Measurements from ENCODE around the gene B3GNT8. TPM values are rescaled to one million over a fixed set of nuclear protein-coding genes. Genes with fewer than 3 reads are reported as not detected.
"Not testable (repeated sequence)": the region's sequence is repeated elsewhere in the genome, so short reads cannot be mapped to it uniquely, and the experiment has no call there.

B3GNT8 gene
- total RNA-seq, 1 donor from 2014 or later: not detected

DNA sequence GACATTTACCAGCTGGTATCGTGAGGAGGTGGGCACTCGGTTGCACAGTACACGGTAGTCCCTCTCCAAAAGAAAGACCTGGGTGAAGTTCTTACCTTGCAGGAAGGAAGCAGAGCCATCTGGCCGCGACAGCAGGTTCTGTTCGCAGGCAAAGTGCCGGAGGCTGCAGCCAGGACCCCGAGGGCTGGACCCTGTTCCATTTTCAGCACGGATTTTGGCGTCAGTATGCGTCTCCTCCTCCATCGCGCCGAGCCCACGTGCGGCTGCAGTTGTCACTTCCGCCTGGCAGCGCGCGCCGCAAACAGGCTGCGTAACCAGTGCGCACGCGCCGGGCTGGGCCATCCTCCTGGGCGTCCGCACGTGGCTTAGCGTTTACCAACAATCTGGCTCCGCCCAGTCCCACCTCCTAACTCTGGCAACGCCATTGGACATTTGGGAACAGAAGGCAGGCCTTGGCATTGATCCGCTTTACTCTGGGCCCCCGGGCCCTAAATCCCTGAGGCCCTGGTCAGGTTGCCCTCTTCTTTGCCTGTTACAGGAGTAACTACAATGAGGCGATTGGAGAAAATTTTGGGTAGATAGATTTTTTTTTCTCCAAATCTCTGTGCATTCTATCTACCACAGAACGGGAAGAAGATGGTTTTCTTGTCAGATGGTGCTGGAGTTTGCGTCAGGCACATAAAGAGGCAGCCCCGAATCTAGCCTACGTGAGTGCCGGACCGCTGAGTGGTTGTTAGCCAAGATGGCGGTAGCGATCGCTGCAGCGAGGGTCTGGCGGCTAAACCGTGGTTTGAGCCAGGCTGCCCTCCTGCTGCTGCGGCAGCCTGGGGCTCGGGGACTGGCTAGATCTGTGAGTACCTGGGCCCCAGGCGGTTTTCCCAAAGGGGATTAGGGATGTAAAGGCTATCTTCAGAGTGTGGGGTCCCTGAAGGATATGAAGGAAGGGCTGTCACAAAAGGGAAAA lies 29.8 kb downstream of the B3GNT8 start, which contains the start of the genes BCKDHA and EXOSC5:
Gene BCKDHA, plus strand, starts transcription at position 733 of the 964 bp plus-strand sequence. Its CDS starts 10 bp downstream, at position 743.
Gene EXOSC5, minus strand, starts transcription at position 274 of the 964 bp plus-strand sequence. Its CDS starts 31 bp downstream, at position 243.
- DNase-seq (ENCODE audit: low read depth): peak; percentile 100

DNA sequence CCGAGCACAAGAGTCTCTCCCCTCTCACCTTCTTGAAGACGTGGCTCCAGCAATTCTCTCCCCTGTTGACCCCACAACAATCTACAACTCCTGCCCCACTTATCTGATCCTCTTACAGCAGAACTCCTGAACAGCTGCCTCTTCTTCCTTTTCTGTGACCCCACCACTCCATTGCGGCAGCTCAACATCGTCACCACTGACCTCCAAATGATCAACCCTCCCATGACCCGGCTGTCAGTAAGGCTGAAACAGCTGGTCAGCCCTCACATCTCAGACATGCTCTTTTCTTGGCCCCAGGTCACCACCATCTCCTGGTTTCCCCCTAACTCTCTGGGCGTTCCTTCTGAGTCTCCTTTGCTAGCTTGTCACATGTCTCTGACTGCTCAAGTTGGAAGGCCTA lies 31.8 kb downstream of the B3GNT8 start:
- DNase-seq (ENCODE audit: low read depth): no peak

GRCh38 chr19:41392775-41393174 lies 34.4 kb downstream of the B3GNT8 start:
- peak; percentile 23 for DNase-seq (ENCODE audit: low read depth)

GRCh38 chr19:41391618-41392017 lies 35.6 kb downstream of the B3GNT8 start:
- no peak for DNase-seq (ENCODE audit: low read depth)

GRCh38 chr19:41386442-41386841 lies 40.7 kb downstream of the B3GNT8 start:
- no peak for DNase-seq (ENCODE audit: low read depth)

GRCh38 chr19:41384351-41384750 lies 42.8 kb downstream of the B3GNT8 start:
- no peak for DNase-seq (ENCODE audit: low read depth)

- DNase-seq (ENCODE audit: low read depth): not testable (repeated sequence)
Measured at GRCh38 chr19:41381536-41381935, 45.6 kb downstream of the B3GNT8 start.

DNA sequence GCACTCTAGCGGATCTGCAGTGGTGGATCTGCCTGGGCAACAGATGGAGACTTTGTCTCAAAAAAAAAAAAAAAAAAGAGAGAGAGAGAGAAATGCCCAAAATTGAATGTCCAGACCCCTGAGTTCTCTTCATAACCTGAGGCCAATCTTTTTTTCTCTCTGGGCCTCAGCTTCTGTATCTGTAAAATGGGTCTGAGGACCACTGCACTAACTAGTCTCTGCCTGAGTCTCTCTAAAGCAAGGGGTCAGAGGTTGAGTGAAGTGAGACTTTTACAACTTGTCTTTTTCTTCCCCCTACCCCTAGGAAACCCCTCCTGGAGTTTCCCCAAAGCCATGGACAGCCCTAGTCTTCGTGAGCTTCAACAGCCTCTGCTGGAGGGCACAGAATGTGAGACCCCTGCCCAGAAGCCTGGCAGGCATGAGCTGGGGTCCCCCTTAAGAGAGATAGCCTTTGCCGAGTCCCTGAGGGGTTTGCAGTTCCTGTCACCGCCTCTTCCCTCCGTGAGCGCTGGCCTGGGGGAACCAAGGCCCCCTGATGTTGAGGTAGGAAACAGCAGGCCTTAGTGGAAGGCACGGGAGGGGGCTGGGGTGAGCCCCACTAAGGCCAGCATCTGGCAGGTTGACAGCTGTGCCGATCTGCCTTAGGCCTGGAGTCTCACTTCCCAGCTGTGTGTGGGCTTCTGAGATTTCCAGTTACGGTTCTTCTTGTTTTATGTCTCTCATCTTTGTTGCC lies 49.0 kb downstream of the B3GNT8 start:
- no peak for DNase-seq (ENCODE audit: low read depth)

DNA sequence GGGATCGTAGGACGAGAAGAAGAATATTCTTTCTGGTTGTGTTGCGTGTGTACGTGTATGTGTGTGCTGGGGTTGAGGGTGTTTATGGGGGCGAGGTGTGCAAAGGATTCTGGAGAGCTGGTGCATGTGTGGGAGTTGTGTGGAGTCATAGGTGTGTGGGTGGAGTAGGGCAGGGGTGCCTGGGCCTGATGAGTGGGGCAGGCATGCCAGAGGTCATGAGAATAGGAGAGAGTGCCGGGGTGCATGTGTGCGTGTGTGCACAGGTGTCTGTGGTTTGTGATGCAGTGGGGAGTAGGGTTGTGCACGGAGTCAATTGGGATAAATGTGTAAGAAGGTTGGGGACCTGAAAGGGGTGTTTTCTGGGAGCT lies 50.2 kb downstream of the B3GNT8 start:
- DNase-seq (ENCODE audit: low read depth): no peak

DNA sequence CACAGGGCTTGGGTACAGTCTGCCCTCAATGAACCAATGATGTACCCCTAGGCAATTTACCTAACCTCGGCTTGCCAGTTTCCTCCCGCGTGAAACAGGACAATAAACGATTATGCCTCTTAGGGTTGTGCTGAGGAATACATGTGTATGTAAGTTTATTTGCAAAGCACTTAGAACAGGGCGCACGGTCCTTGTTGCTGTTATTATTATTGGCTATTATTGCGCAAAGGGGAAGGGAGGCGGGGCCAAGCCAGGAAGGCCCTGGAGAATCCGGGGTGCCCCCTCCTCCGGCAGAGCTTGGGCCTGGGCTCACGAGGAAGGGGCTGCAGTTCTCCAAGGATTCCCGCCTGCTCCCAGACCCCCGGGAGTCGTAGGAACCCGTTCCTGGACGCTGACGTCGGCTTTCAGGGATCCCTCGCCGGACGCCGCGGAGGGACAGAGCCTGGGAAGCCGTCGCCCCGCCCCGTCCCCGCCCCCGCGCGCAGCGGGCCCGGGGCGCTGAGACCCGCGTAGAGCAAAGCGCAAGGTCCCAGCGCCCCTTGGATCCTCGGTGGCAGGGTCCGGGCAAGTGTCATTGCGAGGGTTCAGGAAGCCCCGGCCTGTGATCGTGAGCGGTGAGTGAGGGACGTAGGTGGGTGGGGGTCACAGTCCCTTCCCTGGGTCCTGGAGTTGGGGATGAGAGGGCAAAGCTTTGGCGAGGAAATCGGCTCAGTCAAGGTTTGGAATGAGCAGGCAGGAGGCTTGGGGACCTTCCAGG lies 50.8 kb downstream of the B3GNT8 start, which contains the start of gene TMEM91:
Gene TMEM91, plus strand, starts transcription at position 293 of the 757 bp plus-strand sequence. CDS start 1,777 bp downstream, outside the sequence.
- no peak for DNase-seq (ENCODE audit: low read depth)

Other genes with a start within 250 kb of the B3GNT8 start
- gene CYP2S1, start 234.2 kb downstream of the B3GNT8 start, total RNA-seq: not detected in 2 replicates
- 24.8 and 27.0 TPM in 2 replicates for gene AXL, start 208.2 kb downstream of the B3GNT8 start, total RNA-seq
- gene HNRNPUL1, start 163.0 kb downstream of the B3GNT8 start, total RNA-seq: 78.6 and 81.4 TPM in 2 replicates
- gene CCDC97, start 117.2 kb downstream of the B3GNT8 start, total RNA-seq: 16.0 and 17.4 TPM in 2 replicates
- gene TGFB1, start 73.5 kb downstream of the B3GNT8 start, total RNA-seq: 12.3 and 17.1 TPM in 2 replicates
- 3.5 and 5.0 TPM in 2 replicates for gene B9D2, start 63.2 kb downstream of the B3GNT8 start, total RNA-seq
- gene TMEM91, start 50.8 kb downstream of the B3GNT8 start, total RNA-seq: 0.59 and 1.7 TPM in 2 replicates
- gene EXOSC5, start 30.0 kb downstream of the B3GNT8 start, total RNA-seq: 22.2 and 35.4 TPM in 2 replicates
- gene BCKDHA, start 29.6 kb downstream of the B3GNT8 start, total RNA-seq: 53.4 and 77.7 TPM in 2 replicates
- gene DMAC2, start 12.5 kb upstream of the B3GNT8 start, total RNA-seq: 36.2 and 43.2 TPM in 2 replicates
- gene ERICH4, start 15.8 kb upstream of the B3GNT8 start, total RNA-seq: not detected in 2 replicates
- not detected in 2 replicates for gene CEACAM21, start 148.8 kb upstream of the B3GNT8 start, total RNA-seq
- not detected in 2 replicates for gene CEACAM4, start 199.7 kb upstream of the B3GNT8 start, total RNA-seq

Measured in myocyte (in vitro differentiated cells).